ENCODE results near the gene ZNF891. TPM values are rescaled to one million over a fixed set of nuclear protein-coding genes. Genes with fewer than 3 reads are reported as not detected.
A peak's percentile ranks its signal among the peaks of the same experiment; 100 is the strongest.

Gene ZNF891
- 1 to 10 TPM; 1.0 to 3.4 (median 1.8) TPM for polyA plus RNA-seq (ENCODE audit: insufficient read length in 10 of 10)
- long read RNA-seq, donor 1, full-length matches to known transcripts, result 1 of 1 reads
- long read RNA-seq, donor 1, partial matches to known transcripts, result 0 of 1 reads
- long read RNA-seq, donor 1, other reads (novel, unspliced or antisense), result 0 of 1 reads
- long read RNA-seq, donor 2, result 0 reads
- long read RNA-seq, donor 3, result 0 reads
- long read RNA-seq, donor 4, full-length matches to known transcripts, result 2 of 2 reads
- long read RNA-seq, donor 4, partial matches to known transcripts, result 0 of 2 reads
- long read RNA-seq, donor 4, other reads (novel, unspliced or antisense), result 0 of 2 reads
- long read RNA-seq, donor 5, full-length matches to known transcripts, result 2 of 2 reads
- long read RNA-seq, donor 5, partial matches to known transcripts, result 0 of 2 reads
- long read RNA-seq, donor 5, other reads (novel, unspliced or antisense), result 0 of 2 reads
- long read RNA-seq, donor 6, full-length matches to known transcripts, result 1 of 1 reads
- long read RNA-seq, donor 6, partial matches to known transcripts, result 0 of 1 reads
- long read RNA-seq, donor 6, other reads (novel, unspliced or antisense), result 0 of 1 reads
- long read RNA-seq, donor 7, result 0 reads
- long read RNA-seq, donor 8, result 0 reads
- long read RNA-seq, donor 9, result 0 reads

DNA sequence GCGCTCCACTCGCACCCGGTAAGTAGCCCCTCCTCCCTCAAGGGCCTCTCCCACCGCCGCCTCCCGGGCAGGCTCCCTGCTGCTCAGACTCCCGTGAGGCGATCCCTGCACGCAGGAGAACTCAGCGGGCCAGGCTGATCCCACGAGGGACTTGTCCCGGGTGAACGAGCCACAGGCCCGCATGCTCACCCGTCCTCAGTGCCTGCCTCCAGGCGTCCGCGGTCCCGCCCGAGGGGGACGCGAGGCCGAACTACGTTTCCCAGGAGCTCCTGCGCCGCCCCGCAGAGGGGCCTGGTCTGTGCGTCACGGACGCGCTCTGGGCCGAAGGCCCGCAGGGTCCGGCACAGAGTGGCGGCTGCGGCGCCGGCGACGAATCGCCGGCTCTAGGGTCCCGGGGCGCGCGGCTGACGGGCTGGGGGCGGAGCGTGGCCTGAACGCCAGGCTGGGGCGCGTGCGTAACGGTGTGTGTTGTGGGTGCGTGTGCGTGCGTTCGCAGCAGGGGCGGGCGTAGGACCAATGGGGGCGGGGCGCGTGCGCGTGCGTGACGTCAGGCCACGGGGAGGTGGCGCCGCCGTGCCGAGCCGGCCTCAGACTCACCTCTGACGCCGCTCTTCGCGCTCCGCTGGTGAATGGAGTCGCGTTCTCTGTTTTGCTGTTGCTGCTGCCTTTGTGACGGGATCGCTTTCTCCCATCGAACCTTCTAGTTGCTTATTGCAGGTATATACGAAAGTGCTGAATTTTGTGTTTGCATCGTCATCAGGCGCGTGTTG, at the start of gene ZNF891, which contains the start of gene ZNF10:
Gene ZNF891, minus strand, starts transcription at position 237 of the 770 bp plus-strand sequence. CDS start 8,356 bp downstream, outside the sequence.
Gene ZNF10, plus strand, starts transcription at position 590 of the 770 bp plus-strand sequence. CDS start 13,866 bp downstream, outside the sequence.
- peak; percentile 95 to 99 (median 96) for DNase-seq

DNA sequence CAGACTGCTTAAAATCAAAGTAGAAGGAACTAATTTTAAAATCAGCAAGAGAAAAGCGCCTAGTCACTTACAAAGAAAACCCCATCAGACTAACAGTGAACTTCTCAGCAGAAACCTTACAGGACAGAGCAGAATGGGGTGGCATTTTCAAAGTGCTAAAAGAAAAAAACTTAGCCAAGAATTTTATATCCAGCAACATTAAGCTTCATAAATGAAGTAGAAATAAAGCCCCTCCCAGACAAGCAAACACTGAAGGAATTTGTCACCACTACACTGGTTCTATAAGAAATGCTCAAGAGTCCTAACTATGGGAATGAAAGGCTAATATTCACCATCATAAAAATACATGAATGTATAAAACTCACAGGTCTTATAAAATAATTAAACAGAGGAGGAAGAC, 44.8 kb upstream of the ZNF891 start:
- no peak for DNase-seq

DNA sequence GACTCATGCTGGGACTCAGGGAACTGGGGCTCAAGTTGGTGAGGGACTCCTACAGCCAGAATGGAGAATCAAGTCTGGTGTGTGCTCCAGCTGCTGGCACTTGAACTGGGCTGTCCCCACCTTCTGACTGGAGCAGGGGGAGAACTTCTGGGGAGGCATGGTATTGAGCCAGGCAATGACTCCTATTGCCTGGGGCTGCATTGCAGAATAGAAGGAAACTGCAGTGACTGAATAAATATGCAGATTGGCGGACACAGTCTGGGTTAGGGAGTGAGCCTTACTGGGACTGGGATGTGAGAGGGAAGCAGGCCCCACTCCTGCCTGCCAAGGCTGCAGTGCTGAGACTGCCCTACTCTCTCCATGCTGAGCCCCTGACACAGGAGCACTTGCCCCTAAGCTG, 42.4 kb upstream of the ZNF891 start:
- no peak for DNase-seq

DNA sequence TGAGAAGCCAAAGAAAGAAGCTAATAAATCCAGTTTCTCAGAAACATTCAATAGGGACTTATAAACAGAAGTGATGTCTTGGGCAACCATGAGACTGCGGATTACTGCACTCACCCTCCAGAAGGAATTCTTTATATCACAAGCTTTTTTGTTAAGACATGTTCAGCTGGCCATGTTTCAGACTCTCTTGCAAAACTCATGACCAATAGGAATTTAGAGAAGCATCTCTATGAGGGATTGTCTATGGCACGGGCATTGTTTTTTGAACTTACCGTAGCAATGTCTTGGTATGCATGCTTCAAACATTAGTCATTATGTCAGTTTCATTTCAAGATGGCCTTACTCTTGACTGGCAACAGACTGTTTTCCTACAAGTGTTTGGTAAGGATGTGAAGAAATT, 35.7 kb upstream of the ZNF891 start:
- DNase-seq, result no peak

DNA sequence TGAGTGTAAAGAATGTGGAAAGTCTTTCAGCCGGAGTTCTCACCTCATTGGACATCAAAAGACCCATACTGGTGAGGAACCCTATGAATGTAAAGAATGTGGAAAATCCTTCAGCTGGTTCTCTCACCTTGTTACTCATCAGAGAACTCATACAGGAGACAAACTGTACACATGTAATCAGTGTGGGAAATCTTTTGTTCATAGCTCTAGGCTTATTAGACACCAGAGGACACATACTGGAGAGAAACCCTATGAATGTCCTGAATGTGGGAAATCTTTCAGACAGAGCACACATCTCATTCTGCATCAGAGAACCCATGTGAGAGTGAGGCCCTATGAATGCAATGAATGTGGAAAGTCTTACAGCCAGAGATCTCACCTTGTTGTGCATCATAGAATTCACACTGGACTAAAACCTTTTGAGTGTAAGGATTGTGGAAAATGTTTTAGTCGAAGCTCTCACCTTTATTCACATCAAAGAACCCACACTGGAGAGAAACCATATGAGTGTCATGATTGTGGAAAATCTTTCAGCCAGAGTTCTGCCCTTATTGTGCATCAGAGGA, 26.1 kb upstream of the ZNF891 start:
- DNase-seq, result no peak

DNA sequence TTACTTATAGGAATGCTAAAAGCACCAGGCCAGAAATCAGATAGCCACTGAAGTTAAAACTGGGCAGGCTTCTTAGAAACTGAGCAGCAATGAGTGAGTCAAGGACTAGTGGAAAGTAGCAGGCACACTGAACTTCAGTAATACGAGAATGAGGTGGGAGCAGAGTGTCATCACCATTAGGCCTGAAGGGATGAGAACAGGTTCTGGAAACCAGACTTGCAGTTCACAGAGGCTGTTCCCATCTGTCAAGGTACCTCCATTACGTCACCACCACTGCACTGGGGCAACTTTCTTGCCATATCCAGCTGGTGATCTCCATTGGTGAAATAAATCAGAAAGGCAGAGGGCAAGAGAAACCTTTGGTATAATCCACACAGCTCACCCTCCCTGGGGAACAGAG, 15.9 kb upstream of the ZNF891 start:
- no peak for DNase-seq

DNA sequence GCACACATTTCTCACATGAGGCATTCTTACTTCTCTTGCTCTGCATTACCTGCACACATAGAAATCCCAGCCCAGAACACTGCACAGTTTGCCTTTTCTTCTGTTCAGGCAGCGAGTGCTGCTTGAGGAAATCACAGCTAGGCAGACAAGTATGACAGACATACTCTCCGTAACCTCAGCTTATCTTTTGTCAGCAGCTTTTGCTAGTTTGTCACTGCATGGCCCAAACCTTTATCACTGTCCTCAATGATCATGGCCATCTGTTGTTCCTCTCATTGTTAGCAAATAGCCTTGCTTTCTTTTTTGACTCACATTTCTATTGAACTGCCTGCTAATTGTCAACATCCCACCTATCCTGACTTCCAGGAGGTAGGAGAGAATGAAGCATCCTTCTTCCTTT, 5.7 kb upstream of the ZNF891 start:
- no peak for DNase-seq

DNA sequence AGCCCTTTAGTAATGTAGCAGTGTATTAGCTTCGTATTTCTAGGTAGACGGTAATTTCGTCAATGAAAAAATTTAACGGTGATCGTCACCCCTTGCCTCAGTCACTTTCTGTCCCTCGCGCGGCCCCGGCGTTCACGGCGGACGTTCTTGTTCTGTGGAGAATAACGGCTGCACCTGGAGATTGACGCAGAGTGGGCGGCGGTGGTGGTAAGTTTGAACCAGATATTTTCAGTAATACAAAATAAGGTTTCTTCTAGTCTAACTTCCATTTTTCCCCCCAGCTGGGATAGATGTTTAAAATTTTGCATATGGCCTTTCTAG, 694 bp upstream of the ZNF891 start:
- DNase-seq, result no peak

DNA sequence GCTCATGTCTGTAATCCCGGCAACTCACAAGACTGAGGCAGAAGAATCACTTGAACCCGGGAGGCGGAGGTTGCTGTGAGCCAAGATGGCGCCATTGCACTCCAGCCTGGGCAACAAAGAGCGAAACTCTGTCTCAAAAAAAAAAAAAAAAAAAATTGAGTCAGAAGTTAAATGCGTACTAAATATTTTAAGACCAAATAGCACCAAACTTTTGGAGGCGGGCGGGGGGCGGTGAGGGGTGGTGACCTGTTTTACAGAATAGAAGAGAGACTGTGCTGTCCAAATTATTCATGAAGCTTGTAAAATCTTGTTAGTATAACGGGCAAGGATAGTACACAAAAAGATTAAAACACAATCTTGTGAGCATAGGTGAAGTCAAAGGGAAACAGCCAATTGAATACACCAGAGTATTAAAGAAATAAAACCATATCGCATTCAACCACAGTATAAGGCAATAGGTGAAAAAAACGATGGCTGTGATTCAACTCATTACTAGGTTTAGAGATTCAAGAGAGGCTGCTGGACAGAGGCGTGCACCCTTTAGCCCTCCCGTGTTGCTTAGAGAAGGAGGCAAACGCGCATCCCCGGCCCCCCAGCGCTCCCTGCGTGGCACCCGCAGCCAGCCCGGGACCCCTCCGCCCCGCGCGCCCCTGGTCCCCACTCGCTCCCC, 571 bp downstream of the ZNF891 start:
- peak in 1 of 3 donors; percentile 16 for DNase-seq

DNA sequence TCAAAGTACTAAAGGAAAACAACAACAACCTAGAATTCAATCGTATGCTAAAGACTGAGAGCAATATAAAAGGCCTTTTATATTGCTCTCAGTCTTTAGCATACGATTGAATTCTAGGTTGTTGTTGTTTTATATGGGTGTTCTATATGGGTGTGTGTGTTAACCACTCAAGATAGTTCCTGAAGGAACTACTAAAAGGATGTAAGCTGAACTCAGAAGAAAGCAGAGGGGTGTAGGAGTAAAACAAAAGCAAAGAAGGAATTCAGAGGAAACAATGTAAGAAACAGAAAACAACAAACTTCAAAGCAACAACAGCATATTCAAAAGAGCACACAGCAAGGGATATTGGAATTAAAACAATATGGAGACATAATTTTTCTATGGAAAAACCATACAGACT, 5.4 kb downstream of the ZNF891 start:
- DNase-seq, result no peak

DNA sequence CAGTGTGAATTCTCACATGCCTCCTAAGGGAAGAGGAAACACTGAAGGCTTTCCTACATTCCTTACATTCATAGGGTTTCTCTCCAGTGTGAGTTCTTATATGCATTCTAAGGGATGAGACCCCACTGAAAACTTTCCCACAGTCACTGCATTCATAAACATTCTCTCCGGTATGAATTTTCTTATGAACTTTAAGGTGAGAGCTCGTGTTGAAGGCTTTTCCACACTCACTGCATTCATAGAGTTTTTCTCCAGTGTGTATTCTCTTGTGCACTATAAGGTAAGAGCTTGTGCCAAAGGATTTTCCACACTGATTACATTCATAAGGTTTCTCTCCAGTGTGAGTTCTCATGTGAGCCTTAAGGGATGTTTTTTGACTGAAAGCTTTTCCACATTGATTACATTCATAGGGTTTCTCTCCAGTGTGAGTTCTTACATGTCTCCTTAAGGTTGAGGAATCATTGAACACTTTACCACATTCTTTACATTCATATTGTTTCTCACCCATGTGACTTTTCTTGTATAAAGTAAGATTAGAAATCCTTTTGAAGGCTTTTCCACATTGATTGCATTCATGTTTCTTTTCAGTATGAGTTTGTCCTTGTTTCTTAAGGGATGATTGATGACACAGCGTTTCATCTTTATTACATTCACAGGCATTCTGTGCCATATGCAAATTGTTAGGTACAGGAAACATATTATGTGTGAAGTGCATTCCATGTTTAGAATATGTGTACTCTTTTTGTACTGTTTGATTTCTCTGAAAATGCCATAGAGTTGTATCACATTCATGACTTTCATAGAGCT, 9.5 kb downstream of the ZNF891 start:
- no peak for DNase-seq

DNA sequence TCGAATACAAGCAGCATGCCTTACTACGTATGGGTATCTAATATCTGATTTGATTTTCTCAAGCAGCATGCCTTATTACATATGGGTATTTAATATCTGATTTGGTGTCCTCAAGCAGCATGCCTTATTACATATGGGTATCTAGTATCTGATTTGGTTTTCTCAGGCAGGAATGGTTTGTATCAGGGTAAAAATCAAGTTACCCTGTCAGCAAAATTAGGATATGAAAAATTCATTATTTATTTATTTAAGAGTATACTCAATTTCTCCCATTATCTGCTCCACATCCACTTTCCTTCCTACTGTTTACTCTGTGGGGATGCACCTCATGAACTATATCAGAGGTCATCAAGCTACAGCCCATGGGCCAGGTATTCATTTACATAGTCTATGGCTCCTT, 21.9 kb downstream of the ZNF891 start:
- DNase-seq, result no peak

DNA sequence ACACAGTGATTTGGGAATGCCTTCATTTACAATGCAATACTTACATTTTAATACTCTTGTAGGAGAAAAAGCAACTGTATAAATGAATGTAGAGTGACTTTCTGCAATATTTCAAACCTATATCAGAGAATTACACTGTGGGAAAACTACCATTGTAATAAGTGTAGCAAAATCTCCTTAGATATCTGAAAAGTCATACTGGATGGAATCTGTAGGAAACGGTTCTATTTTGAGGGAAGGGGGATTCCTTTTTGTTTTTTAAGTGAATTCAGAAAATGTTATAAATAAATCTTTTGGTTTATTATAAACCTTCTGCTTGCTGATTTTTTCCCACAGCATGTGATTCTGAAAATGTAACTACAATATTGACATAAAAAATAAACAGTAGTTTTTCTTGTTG, 23.0 kb downstream of the ZNF891 start:
- no peak for DNase-seq

DNA sequence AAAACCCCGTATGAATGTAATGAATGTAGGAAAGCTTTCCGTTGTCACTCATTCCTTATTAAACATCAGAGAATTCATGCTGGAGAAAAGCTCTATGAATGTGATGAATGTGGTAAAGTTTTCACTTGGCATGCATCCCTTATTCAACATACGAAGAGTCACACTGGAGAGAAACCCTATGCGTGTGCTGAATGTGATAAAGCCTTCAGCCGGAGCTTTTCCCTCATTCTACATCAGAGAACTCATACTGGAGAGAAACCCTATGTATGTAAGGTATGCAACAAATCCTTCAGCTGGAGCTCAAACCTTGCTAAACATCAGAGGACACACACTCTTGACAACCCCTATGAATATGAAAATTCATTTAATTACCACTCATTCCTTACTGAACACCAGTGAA, 23.8 kb downstream of the ZNF891 start:
- peak in 1 of 3 donors; percentile 12 for DNase-seq

DNA sequence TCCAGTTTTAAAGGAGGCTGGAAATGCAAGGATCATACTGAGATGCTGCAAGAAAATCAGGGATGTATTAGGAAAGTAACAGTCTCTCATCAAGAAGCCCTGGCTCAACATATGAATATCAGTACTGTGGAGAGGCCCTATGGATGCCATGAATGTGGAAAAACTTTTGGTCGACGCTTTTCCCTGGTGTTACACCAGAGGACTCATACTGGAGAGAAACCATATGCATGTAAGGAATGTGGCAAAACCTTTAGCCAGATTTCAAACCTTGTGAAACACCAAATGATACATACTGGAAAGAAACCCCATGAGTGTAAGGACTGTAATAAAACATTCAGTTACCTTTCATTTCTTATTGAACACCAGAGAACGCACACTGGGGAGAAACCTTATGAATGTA, 24.5 kb downstream of the ZNF891 start:
- no peak for DNase-seq

DNA sequence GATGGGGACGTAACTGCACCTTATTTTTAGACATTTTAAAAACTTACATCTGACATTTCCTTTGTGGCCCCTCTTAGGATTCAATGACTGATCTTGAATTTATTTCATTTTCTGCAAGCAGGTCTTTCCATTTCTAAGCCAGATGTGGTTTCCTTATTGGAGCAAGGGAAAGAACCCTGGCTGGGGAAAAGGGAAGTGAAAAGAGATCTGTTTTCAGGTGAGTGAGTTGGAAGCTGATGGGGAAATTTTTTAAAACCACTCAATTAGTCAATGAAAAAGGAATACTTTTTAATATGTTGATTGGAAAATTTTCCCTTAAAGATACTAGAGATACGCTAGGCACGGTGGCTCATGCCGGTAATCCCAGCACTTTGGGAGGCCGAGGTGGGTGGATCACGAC, 46.7 kb downstream of the ZNF891 start:
- no peak for DNase-seq

DNA sequence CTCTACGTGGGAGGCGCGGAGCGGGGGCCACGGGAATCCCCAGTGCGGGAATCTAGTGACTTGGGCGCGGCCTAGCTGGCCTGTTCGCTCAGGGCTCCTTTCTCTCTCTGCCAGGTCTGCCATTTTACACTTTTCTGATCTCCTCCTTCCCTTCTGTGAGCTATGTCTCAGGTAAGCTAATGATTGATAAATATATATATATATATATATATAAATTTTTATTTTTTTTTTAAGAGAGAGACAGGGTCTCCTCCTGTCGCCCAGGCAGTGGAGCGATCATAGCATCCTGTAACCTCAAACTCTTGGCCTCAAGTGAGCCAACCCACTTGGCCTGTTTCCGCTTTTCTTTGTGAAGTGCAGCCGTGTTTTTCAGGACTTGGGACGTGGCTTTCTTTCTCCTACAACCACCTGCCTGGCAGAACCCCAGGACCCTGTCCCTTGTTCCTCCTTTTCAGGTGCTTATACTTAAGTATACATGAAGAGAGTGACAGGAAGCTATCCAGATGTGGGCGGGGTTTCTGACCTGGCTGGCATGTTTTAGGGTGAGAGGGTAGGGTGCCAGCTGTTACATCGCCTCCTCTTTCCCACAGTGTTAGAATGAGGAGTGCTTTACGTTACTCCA, 48.8 kb downstream of the ZNF891 start:
- peak in 2 of 3 donors; percentile 10 to 26 for DNase-seq

DNA sequence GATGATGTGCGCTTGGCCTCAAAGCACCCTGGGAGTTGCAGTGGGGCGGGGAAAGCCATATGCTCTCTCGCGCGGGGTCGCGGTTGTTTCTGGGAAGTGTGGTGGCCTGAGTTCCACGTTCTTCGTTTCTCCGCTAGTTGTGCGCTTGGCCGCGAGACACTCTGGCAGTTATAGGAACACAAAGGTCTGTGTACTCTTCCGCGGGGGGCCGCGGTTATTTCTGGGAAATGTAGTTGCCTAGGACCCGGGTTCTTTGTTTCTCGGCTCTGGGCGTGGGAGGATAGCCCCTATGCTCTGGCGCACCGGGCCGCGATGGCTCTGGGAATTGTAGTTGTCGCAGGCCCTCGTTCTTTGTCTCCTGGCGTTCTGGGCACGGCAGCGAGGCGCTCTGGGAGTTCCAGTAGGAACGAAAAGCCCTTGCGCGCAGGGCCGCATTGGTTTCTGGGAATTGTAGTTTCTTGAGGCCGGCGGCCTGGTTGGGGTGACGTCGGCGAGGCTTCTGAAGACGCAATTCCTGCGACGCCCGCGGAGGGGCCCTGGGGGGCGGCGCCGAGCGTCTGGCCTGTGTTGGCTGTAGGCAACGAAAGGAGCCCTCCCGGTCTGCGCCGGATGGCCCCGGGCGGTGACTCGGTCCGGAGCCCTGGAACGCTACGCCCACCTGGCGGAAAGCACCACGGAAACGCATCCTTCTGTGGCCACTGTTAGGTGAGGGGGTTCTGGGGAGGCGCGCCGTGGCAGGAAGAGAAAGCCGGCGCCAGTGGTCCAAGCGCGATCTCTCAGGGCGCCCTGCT, 49.5 kb downstream of the ZNF891 start, which contains the start of gene ZNF140:
Gene ZNF140, plus strand, starts transcription at position 556 of the 791 bp plus-strand sequence. CDS start 398 bp downstream, outside the sequence.
- DNase-seq, result peak; percentile 97 to 99 (median 98)

DNA sequence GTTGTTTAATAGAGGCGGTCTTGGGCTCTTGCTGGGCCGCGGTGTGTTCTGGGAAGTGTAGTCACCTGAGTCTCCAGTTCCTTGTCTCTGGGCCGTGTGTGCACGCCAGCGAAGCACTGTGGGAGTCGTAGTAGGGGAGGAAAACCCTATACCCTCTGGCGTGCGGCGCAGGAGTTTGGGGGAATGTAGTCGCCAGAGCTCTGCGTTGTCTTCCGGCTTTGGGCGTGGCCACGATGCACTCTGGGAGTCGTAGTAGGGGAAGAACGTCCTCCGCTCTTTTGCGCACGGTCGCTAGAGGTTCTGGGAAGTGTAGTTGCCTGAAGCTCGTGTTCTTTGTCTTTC, 50.1 kb downstream of the ZNF891 start:
- DNase-seq, result peak; percentile 99 to 100 (median 99)

Data from muscle of back (tissue), 13 donors.